Measurements from ENCODE around the gene CCDC69. TPM values are rescaled to one million over a fixed set of nuclear protein-coding genes. Genes with fewer than 3 reads are reported as not detected.
A peak's percentile ranks its signal among the peaks of the same experiment; 100 is the strongest.
"Not testable (repeated sequence)": the region's sequence is repeated elsewhere in the genome, so short reads cannot be mapped to it uniquely, and the experiment has no call there.

CCDC69 gene
- total and polyA plus RNA-seq, 9 donors = 38.5 to 104 (median 84.5) TPM

DNA sequence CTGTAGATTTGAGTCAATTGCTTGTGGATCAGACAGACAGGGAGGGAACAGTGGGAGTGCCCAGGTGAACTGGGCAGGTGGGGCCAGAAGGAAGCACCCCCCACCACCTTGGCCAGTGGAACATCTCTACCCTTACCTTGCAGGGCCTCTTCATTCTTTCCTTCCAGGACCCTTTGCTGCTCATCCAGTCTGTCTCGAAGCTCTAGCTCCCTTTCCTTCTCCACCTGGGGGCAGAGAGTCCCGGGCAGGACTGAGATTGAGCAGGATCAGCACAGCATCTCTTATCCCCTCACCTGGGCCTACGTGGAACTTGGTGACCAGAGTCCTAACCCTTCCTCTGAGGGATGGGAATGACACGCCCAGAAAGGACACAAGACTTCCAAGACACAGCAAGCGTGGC, 25.0 kb downstream of the CCDC69 start:
- H3K27ac ChIP-seq (ENCODE audit: low read length) = no peak overlapping the region
- no peaks in the 10 kb centered on the region for H3K27me3 ChIP-seq (ENCODE audit: control insufficient read depth, insufficient read depth, low read length)
- DNase-seq = no peak
- H3K36me3 ChIP-seq (ENCODE audit: control insufficient read depth, insufficient read depth, low read length) = peaks cover 10% of the 10 kb centered on the region
- H3K4me1 ChIP-seq (ENCODE audit: control insufficient read depth, insufficient read depth, low read length) = no peaks in the 10 kb centered on the region
- H3K9me3 ChIP-seq (replicated peaks; ENCODE audit: control insufficient read depth, low read depth, low read length) = no peaks in the 10 kb centered on the region
- no peak overlapping the region for H3K4me3 ChIP-seq (ENCODE audit: low read length)
- WGBS (ENCODE audit: insufficient coverage) = 75% methylated on average over 2 of the region's 5 CpGs

DNA sequence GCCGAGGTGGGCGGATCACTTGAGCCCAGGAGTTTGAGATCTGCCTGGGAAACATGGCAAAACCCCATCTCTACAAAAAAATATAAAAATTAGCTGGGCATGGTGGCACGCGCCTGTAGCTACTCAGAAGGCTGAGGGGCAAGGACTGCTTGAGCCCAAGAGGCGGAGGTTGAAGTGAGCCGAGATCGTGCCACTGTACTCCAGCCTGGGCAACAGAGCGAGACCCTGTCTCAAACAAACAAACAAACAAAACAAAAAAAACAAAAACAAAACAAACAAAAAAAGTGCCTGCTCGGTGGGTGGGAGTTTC, 26.6 kb downstream of the CCDC69 start:
- not testable (repeated sequence) for H3K4me1 ChIP-seq (ENCODE audit: control insufficient read depth, insufficient read depth, low read length); H3K27ac ChIP-seq (ENCODE audit: low read length); H3K27me3 ChIP-seq (ENCODE audit: control insufficient read depth, insufficient read depth, low read length); H3K4me3 ChIP-seq (ENCODE audit: low read length); DNase-seq; H3K9me3 ChIP-seq (replicated peaks; ENCODE audit: control insufficient read depth, low read depth, low read length)
- WGBS (ENCODE audit: insufficient coverage) = 100% methylated on average over 2 of the region's 9 CpGs
- H3K36me3 ChIP-seq (ENCODE audit: control insufficient read depth, insufficient read depth, low read length) = peaks cover 10% of the 10 kb centered on the region

DNA sequence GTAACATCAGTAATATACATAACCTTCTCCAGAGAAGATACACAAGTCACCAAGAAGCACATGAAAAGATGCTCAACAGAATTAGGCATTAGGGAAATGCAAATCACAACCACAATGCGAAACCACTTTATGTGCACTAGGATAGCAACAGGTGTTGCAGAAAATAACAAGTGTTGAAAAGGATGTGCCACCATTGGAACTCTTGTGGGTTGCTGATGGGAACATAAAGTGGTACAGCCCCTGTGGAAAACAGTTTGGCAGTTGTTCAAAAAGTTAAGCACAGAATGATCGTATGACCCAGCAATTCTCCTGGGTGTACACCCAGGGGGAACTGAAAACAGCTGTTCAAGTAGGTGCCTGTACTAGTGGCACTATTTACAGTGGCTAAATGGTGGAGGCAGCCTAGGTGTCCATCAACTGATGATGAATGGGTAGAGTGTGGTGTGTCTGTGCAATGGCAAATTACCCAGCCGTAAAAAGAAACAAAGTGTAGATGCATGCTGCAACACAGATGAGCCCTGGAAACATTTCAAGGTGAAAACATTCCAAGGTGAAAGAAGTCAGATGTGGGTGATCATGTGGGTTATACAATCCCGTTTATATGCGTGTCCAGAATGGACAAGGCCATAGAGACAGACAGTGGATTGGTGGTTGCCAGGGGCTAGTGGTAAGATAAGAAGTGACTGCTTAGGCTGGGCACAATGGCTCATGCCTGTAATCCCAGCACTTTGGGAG, 27.2 kb downstream of the CCDC69 start:
- DNase-seq = peak; percentile 23
- H3K36me3 ChIP-seq (ENCODE audit: control insufficient read depth, insufficient read depth, low read length) = peaks cover 10% of the 10 kb centered on the region
- no peaks in the 10 kb centered on the region for H3K4me1 ChIP-seq (ENCODE audit: control insufficient read depth, insufficient read depth, low read length)
- 75% methylated on average over 4 of the region's 5 CpGs for WGBS (ENCODE audit: insufficient coverage)
- H3K4me3 ChIP-seq (ENCODE audit: low read length) = no peak overlapping the region
- no peaks in the 10 kb centered on the region for H3K27me3 ChIP-seq (ENCODE audit: control insufficient read depth, insufficient read depth, low read length)
- H3K9me3 ChIP-seq (replicated peaks; ENCODE audit: control insufficient read depth, low read depth, low read length) = no peaks in the 10 kb centered on the region
- H3K27ac ChIP-seq (ENCODE audit: low read length) = no peak overlapping the region

DNA sequence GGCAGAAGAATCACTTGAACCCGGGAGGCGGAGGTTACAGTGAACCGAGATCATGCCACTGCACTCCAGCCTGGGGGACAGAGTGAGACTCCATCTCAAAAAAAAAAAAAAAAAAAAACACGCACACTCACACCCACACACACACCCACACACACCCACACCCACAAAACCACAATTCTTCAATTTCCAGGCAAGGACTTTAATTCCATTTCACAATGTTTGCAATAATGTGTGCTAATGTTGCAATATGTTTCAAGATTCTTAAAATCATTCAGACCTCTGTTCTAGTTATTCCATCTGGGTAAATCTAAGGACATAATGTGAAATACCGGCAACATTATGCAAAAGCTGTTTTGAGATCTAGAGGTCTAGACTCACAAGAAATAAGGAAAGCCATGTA, 28.3 kb downstream of the CCDC69 start:
- DNase-seq = no peak
- Histone ChIP-seq H3K27me3 (ENCODE audit: control insufficient read depth, insufficient read depth, low read length) (no peaks in the 10 kb centered on the region), H3K4me3 (ENCODE audit: low read length) (no peak overlapping the region), H3K36me3 (ENCODE audit: control insufficient read depth, insufficient read depth, low read length) (peaks cover 3% of the 10 kb centered on the region), H3K27ac (ENCODE audit: low read length) (no peak overlapping the region), H3K9me3 (replicated peaks; ENCODE audit: control insufficient read depth, low read depth, low read length) (no peaks in the 10 kb centered on the region), H3K4me1 (ENCODE audit: control insufficient read depth, insufficient read depth, low read length) (no peaks in the 10 kb centered on the region)
- WGBS (ENCODE audit: insufficient coverage) = no CpG with 5 or more reads among the region's 5 CpGs

DNA sequence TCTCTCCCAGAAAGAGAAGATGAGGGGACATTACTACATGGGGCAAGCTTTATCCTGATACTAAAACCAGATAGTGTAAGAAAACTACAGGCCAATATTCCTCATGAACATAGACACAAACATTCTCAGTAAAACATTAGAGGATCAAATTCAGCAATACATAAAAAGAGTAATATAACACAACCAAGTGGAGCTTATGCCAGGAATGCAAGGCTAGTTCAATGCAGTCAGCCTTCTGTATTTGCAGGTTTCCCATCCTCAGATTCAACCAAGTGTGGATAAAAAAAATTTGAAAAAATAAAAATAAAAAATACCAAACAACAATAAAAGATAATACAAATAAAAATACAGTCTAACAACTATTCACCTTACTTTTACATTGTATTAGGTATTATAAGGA, 31.3 kb downstream of the CCDC69 start:
- Histone ChIP-seq H3K4me1 (ENCODE audit: control insufficient read depth, insufficient read depth, low read length) (no peaks in the 10 kb centered on the region), H3K4me3 (ENCODE audit: low read length) (no peak overlapping the region), H3K27ac (ENCODE audit: low read length) (no peak overlapping the region), H3K36me3 (ENCODE audit: control insufficient read depth, insufficient read depth, low read length) (peaks cover 3% of the 10 kb centered on the region), H3K9me3 (replicated peaks; ENCODE audit: control insufficient read depth, low read depth, low read length) (peaks cover 11% of the 10 kb centered on the region), H3K27me3 (ENCODE audit: control insufficient read depth, insufficient read depth, low read length) (no peaks in the 10 kb centered on the region)
- no peak for DNase-seq

DNA sequence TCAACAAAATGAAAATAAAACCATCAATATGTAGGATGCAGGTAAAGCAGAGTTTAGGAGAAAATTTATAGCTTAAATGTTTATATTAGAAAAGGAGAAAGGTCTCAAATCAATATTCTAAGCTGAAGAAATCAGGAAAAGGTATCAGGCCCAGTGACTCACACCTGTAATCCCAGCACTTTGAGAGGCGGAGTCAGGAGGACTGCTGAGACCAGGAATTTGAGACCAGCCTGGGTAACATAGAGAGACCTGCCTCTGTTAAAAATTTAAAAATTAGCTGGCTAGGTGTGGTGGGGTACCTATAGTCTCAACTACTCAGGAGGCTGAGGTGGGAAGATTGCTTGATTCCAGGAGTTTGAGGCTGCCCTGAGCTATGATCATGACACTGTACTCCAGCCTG, 32.2 kb downstream of the CCDC69 start:
- peaks cover 11% of the 10 kb centered on the region for H3K9me3 ChIP-seq (replicated peaks; ENCODE audit: control insufficient read depth, low read depth, low read length)
- no peaks in the 10 kb centered on the region for H3K27me3 ChIP-seq (ENCODE audit: control insufficient read depth, insufficient read depth, low read length)
- peaks cover under 1% of the 10 kb centered on the region for H3K36me3 ChIP-seq (ENCODE audit: control insufficient read depth, insufficient read depth, low read length)
- WGBS (ENCODE audit: insufficient coverage) = no CpG with 5 or more reads among the region's 1 CpG
- H3K27ac ChIP-seq (ENCODE audit: low read length) = no peak overlapping the region
- H3K4me1 ChIP-seq (ENCODE audit: control insufficient read depth, insufficient read depth, low read length) = no peaks in the 10 kb centered on the region
- H3K4me3 ChIP-seq (ENCODE audit: low read length) = no peak overlapping the region
- DNase-seq = no peak

DNA sequence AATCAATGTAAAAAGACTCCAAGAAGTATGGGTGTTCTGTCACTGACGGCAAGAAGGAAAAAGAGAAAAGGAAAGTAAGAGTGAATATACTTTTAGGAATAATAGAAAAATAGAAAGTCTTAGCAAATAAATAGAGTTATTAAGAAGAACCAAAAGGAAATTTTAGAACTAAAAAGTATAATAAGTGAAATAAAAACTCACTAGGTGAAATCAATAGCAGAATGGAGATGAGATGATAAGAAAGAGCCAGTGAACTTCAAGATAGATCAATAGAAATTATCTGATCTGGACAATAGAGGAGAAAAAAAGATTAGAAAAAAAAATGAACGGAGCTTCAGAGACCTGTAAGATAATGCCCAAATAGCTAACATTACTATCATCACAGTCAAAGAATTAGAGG, 34.7 kb downstream of the CCDC69 start:
- Histone ChIP-seq H3K36me3 (ENCODE audit: control insufficient read depth, insufficient read depth, low read length) (peaks cover 3% of the 10 kb centered on the region), H3K9me3 (replicated peaks; ENCODE audit: control insufficient read depth, low read depth, low read length) (peaks cover 11% of the 10 kb centered on the region), H3K27ac (ENCODE audit: low read length) (no peak overlapping the region), H3K4me3 (ENCODE audit: low read length) (no peak overlapping the region), H3K4me1 (ENCODE audit: control insufficient read depth, insufficient read depth, low read length) (peaks cover 11% of the 10 kb centered on the region), H3K27me3 (ENCODE audit: control insufficient read depth, insufficient read depth, low read length) (no peaks in the 10 kb centered on the region)
- no CpG with 5 or more reads among the region's 2 CpGs for WGBS (ENCODE audit: insufficient coverage)
- DNase-seq = no peak

DNA sequence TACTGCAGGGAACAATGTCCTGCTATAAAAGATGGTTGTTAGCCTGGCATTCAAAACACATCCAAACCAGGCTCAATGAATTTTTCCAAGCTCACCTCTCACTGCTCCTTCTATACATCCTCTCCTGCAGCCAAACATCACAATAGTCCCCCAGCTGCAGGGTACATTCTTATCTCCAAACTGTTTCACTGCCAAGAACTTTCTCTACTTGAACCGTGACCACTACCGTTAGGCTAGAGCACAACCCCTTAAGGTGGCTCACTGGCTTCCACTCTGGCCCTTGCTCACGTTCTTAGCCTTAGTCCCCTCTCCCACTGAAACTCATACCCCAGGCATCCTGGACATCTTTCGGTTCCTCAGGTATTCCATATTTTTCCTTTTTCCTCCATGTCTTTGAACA, 37.4 kb downstream of the CCDC69 start:
- WGBS (ENCODE audit: insufficient coverage) = 76% methylated on average over 4 of the region's 4 CpGs
- Histone ChIP-seq H3K36me3 (ENCODE audit: control insufficient read depth, insufficient read depth, low read length) (peaks cover 7% of the 10 kb centered on the region), H3K27ac (ENCODE audit: low read length) (no peak overlapping the region), H3K9me3 (replicated peaks; ENCODE audit: control insufficient read depth, low read depth, low read length) (peaks cover 11% of the 10 kb centered on the region), H3K4me1 (ENCODE audit: control insufficient read depth, insufficient read depth, low read length) (peaks cover 33% of the 10 kb centered on the region), H3K27me3 (ENCODE audit: control insufficient read depth, insufficient read depth, low read length) (no peaks in the 10 kb centered on the region), H3K4me3 (ENCODE audit: low read length) (no peak overlapping the region)
- no peak for DNase-seq

DNA sequence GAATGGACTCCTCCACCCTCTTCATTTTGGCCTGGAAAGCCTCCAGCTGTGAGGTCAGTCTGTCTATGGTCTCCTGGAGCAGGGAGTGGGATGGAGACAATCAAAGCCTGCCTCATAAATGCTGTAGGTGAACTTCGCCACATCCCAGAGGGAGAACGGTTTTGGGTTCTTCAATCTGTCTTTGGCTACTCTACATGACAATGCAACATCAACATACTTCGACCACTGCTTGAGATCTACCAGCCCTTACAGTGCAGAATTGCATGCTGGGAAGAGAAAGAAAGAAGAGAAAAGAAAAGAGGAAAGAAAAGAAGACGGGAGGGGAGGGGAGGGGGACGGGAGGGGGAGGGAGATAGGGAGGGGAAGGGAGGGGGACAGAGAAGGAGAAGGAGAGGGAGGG, 37.8 kb downstream of the CCDC69 start:
- H3K9me3 ChIP-seq (replicated peaks; ENCODE audit: control insufficient read depth, low read depth, low read length) = peaks cover 11% of the 10 kb centered on the region
- WGBS (ENCODE audit: insufficient coverage) = no CpG with 5 or more reads among the region's 5 CpGs
- H3K4me1 ChIP-seq (ENCODE audit: control insufficient read depth, insufficient read depth, low read length) = peaks cover 33% of the 10 kb centered on the region
- H3K4me3 ChIP-seq (ENCODE audit: low read length) = no peak overlapping the region
- H3K27ac ChIP-seq (ENCODE audit: low read length) = no peak overlapping the region
- peaks cover 7% of the 10 kb centered on the region for H3K36me3 ChIP-seq (ENCODE audit: control insufficient read depth, insufficient read depth, low read length)
- no peaks in the 10 kb centered on the region for H3K27me3 ChIP-seq (ENCODE audit: control insufficient read depth, insufficient read depth, low read length)
- no peak for DNase-seq

DNA sequence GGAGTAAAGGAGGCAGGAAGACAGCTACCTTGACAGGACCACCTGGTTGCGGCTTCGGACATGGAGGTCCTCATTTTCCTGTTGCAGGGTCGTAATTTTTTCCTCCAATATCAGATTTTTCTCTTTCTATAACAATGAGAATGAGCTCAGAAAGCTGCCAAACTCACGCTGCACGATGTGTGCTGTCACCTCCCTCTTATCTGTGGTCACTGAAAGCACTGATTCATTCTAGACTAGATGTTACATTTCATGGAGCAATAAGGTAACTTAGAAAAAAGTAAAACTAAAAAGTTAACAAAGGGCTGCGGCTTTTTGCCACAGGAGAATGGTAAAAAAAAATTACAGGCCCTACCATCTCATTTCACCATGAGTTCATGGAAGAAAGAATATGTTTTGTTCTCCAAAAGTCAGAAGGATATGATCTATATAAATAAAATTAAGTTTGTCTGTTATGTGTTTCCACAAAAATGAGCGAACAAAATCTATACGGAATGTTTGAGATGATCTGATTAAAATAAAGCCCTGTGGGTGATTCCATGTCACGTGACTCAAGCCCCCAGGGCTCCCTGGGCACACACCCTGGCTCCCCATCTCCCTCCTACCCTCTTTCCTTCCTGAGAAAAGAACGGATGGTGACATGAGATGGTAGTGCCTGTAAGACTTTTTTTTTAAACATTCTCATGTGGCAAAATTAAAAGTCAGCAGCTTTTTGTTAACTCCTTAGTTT, 39.4 kb downstream of the CCDC69 start:
- whole genome bisulfite sequencing (ENCODE audit: insufficient coverage) = no CpG with 5 or more reads among the region's 10 CpGs
- peaks cover 7% of the 10 kb centered on the region for H3K9me3 ChIP-seq (replicated peaks; ENCODE audit: control insufficient read depth, low read depth, low read length)
- H3K27ac ChIP-seq (ENCODE audit: low read length) = peak overlapping the region; percentile 32
- H3K4me1 ChIP-seq (ENCODE audit: control insufficient read depth, insufficient read depth, low read length) = peaks cover 35% of the 10 kb centered on the region
- DNase-seq = no peak
- H3K36me3 ChIP-seq (ENCODE audit: control insufficient read depth, insufficient read depth, low read length) = peaks cover 10% of the 10 kb centered on the region
- H3K4me3 ChIP-seq (ENCODE audit: low read length) = no peak overlapping the region
- no peaks in the 10 kb centered on the region for H3K27me3 ChIP-seq (ENCODE audit: control insufficient read depth, insufficient read depth, low read length)
